PC-3 (cell line): ENCODE measurements around the gene TMPRSS11E. TPM values are rescaled to one million over a fixed set of nuclear protein-coding genes. Genes with fewer than 3 reads are reported as not detected.
"Not testable (repeated sequence)": the region's sequence is repeated elsewhere in the genome, so short reads cannot be mapped to it uniquely, and the experiment has no call there.

Source experiments
- ATAC-seq: fragments of 200-7000 bp; cut with Tn5 transposase; 2 replicates; pipeline ENCODE4 v1.9.1; 2020; ENCODE audit warnings: mild to moderate bottlenecking, moderate library complexity
- BruUV-seq: library from RNA; stranded (reverse); fragments of 400-500 nt; replicated peaks from 2 replicates; lab custom pipeline; 2021; lab: Mats Ljungman, UMichigan
- CTCF ChIA-PET: fragments of 300-600 bp; sonication (Branson Sonifier 250); formaldehyde crosslinking; loops from one replicate; lab custom pipeline; 2022; ENCODE audit warnings: antibody characterized with exemption; lab: Charles Lee
- POLR2A ChIA-PET: fragments of 300-600 bp; sonication (Branson Sonifier 250); formaldehyde crosslinking; loops from one replicate; lab custom pipeline; 2022; ENCODE audit warnings: antibody characterized with exemption; ENCODE audit not compliant: unreplicated experiment; lab: Charles Lee
- DNase-seq: peaks from one replicate; pipeline ENCODE4 v3.0.0-alpha.2; 2015
- H2AFZ ChIP-seq: fragments of 300-600 bp; sonication (generic); 2 replicates; pipeline ENCODE4 v1.6.0; 2016; ENCODE audit warnings: antibody characterized with exemption, low read length
- H3F3A ChIP-seq: fragments of 300-600 bp; sonication (generic); one replicate; pipeline ENCODE4 v1.6.0; 2017; ENCODE audit warnings: antibody characterized with exemption, low read length, control low read depth, mild to moderate bottlenecking; ENCODE audit not compliant: unreplicated experiment
- H3K27ac ChIP-seq: fragments of 300-600 bp; sonication (generic); 2 replicates; pipeline ENCODE4 v1.5.1; 2016; ENCODE audit warnings: mild to moderate bottlenecking, low read length
- H3K27me3 ChIP-seq: fragments of 300-600 bp; sonication (generic); 2 replicates; pipeline ENCODE4 v1.6.1; 2016; ENCODE audit warnings: low read length, mixed read lengths
- H3K36me3 ChIP-seq: fragments of 300-600 bp; sonication (generic); 2 replicates; pipeline ENCODE4 v1.6.1; 2016; ENCODE audit warnings: low read depth, mixed run types, low read length, mixed read lengths
- H3K4me1 ChIP-seq: fragments of 300-600 bp; sonication (generic); 2 replicates; pipeline ENCODE4 v1.5.1; 2016; ENCODE audit warnings: low read length; ENCODE audit not compliant: insufficient read depth
- H3K4me2 ChIP-seq: fragments of 300-600 bp; sonication (generic); 2 replicates; pipeline ENCODE4 v1.6.0; 2016; ENCODE audit warnings: low read length
- H3K4me3 ChIP-seq: fragments of 300-600 bp; sonication (generic); 2 replicates; pipeline ENCODE4 v1.5.1; 2016; ENCODE audit warnings: mild to moderate bottlenecking, low read length, mixed read lengths
- H3K79me2 ChIP-seq: fragments of 300-600 bp; sonication (generic); 2 replicates; pipeline ENCODE4 v1.6.1; 2017; ENCODE audit warnings: low read length, mixed read lengths
- H3K9ac ChIP-seq: fragments of 300-600 bp; sonication (generic); 2 replicates; pipeline ENCODE4 v1.6.0; 2016; ENCODE audit warnings: mild to moderate bottlenecking, low read length
- H3K9me2 ChIP-seq: fragments of 300-600 bp; sonication (generic); replicated peaks from 2 replicates; pipeline ENCODE4 v1.6.1; 2016; ENCODE audit warnings: mixed run types, low read length, mixed read lengths
- H3K9me3 ChIP-seq: fragments of 300-600 bp; sonication (generic); 2 replicates; pipeline ENCODE4 v1.6.1; 2016; ENCODE audit warnings: low read length, mixed read lengths
- H4K20me1 ChIP-seq: fragments of 300-600 bp; sonication (generic); 2 replicates; pipeline ENCODE4 v1.6.1; 2016; ENCODE audit warnings: low read length, mixed read lengths
- CTCF ChIP-seq: fragments of 300-600 bp; sonication (generic); conservative IDR thresholded peaks from 2 replicates; pipeline ENCODE4 v1.5.1; 2017; ENCODE audit warnings: antibody characterized with exemption, low read depth, mild to moderate bottlenecking, low read length
- EZH2 ChIP-seq: fragments of 300-600 bp; sonication (generic); IDR thresholded peaks from one replicate; pipeline ENCODE4 v1.6.1; 2017; ENCODE audit warnings: antibody characterized with exemption, mild to moderate bottlenecking, low read length; ENCODE audit not compliant: unreplicated experiment
- EZH2phosphoT487 ChIP-seq: fragments of 300-600 bp; sonication (generic); IDR thresholded peaks from 2 replicates; pipeline ENCODE4 v1.6.1; 2018; ENCODE audit warnings: mild to moderate bottlenecking, antibody characterized with exemption, low read length, borderline replicate concordance
- intact Hi-C: fragments of 100-400 bp; cut with micrococcal nuclease; formaldehyde crosslinking; loops from 2 replicates; pipeline ENCODE4 v1.9.0; 2023
- total RNA-seq: library from RNA; depleted of rRNA; stranded (reverse); fragments of >200 nt; gene quantifications from 2 replicates; pipeline ENCODE4 v1.2.3, GENCODE V29; 2014; rRNA removed

The TMPRSS11E gene
- total RNA-seq, 1 experiment from 2014 or later = not detected

- no peak overlapping the region for H3K9ac ChIP-seq
- no peaks in the 10 kb centered on the region for H3K79me2 ChIP-seq
- H3K4me2 ChIP-seq = no peak overlapping the region
- ChIA-PET POLR2A (no interaction called here), CTCF (interaction anchor here (0.6 kb wide), 1 partner anchor 329 kb away, joined by 3 read pairs; no protein-coding TSS in a partner anchor)
- H3K36me3 ChIP-seq = no peaks in the 10 kb centered on the region
- H4K20me1 ChIP-seq = no peaks in the 10 kb centered on the region
- no TSS peak for BruUV-seq
- H3F3A ChIP-seq = no peaks in the 10 kb centered on the region
- no peaks in the 10 kb centered on the region for H3K27me3 ChIP-seq
- no peak for DNase-seq
- no peak for ATAC-seq
- H2AFZ ChIP-seq = no peak overlapping the region
- H3K4me3 ChIP-seq = no peak overlapping the region
- TF ChIP-seq EZH2 = no peak
- TF ChIP-seq EZH2phosphoT487 = no peak
- no peak for TF ChIP-seq CTCF
- H3K27ac ChIP-seq = no peak overlapping the region
- intact Hi-C loops = no loop called here
- H3K4me1 ChIP-seq = no peaks in the 10 kb centered on the region
- H3K9me2 ChIP-seq = peaks cover 3% of the 10 kb centered on the region; the same call in 1 of the 2 replicates
- H3K9me3 ChIP-seq = no peaks in the 10 kb centered on the region
Measured at GRCh38 chr4:68535974-68536373, 88.7 kb downstream of the TMPRSS11E start.

- intact Hi-C loops = no loop called here
- ATAC-seq = no peak
- POLR2A ChIA-PET = no interaction called here
Measured at GRCh38 chr4:68536375-68536774, 89.1 kb downstream of the TMPRSS11E start.

GRCh38 chr4:68542742-68543141 is 95.5 kb downstream of the TMPRSS11E start:
- H3K4me2 ChIP-seq, H3K27me3 ChIP-seq, intact Hi-C loops, CTCF ChIA-PET, H2AFZ ChIP-seq, H3K9me3 ChIP-seq, DNase-seq, H3K9me2 ChIP-seq, POLR2A ChIA-PET, BruUV-seq, H3F3A ChIP-seq, H3K9ac ChIP-seq, H3K4me1 ChIP-seq, ATAC-seq, H3K4me3 ChIP-seq, H3K27ac ChIP-seq, H4K20me1 ChIP-seq, H3K36me3 ChIP-seq, H3K79me2 ChIP-seq: not testable (repeated sequence)

More at GRCh38 chr4:68536375-68536774, 89.1 kb downstream of the TMPRSS11E start:
- no peaks in the 10 kb centered on the region for H4K20me1 ChIP-seq
- H3K27ac ChIP-seq = no peak overlapping the region
- no peaks in the 10 kb centered on the region for H3F3A ChIP-seq
- CTCF ChIA-PET = no interaction called here
- no peaks in the 10 kb centered on the region for H3K79me2 ChIP-seq
- no peak overlapping the region for H2AFZ ChIP-seq
- H3K4me2 ChIP-seq = no peak overlapping the region
- H3K4me1 ChIP-seq = no peaks in the 10 kb centered on the region
- no peaks in the 10 kb centered on the region for H3K27me3 ChIP-seq
- DNase-seq = no peak
- no peak overlapping the region for H3K4me3 ChIP-seq
- no peak overlapping the region for H3K9ac ChIP-seq
- no peaks in the 10 kb centered on the region for H3K9me3 ChIP-seq
- BruUV-seq = no TSS peak
- H3K36me3 ChIP-seq = no peaks in the 10 kb centered on the region
- no peak for TF ChIP-seq EZH2
- no peak for TF ChIP-seq CTCF
- no peak for TF ChIP-seq EZH2phosphoT487
- peaks cover 3% of the 10 kb centered on the region; the same call in 1 of the 2 replicates for H3K9me2 ChIP-seq

Other genes starting within 250 kb of the TMPRSS11E start
- gene TMPRSS11B, start 201.8 kb upstream of the TMPRSS11E start, total RNA-seq = not detected in 2 replicates
- gene YTHDC1, start 97.4 kb upstream of the TMPRSS11E start, total RNA-seq = 47.6 and 55.5 TPM in 2 replicates
- not detected in 2 replicates for gene UGT2B17, start 128.9 kb downstream of the TMPRSS11E start, total RNA-seq
- not detected in 2 replicates for gene UGT2B15, start 223.2 kb downstream of the TMPRSS11E start, total RNA-seq